Neural crest cell (in vitro differentiated cells): Measurements from ENCODE around the gene GPR62. TPM values are rescaled to one million over a fixed set of nuclear protein-coding genes. Genes with fewer than 3 reads are reported as not detected.

Experiments used
- DNase-seq: peaks from one replicate; pipeline ENCODE4 v3.0.0; 2021; ENCODE audit warnings: low read depth, mixed read lengths, low spot score
- H3K27ac Mint-ChIP-seq: one replicate; pipeline ENCODE4 v1.8.0; 2021; ENCODE audit warnings: mild to moderate bottlenecking, mixed read lengths; ENCODE audit not compliant: unreplicated experiment
- H3K27me3 Mint-ChIP-seq: 2 replicates; pipeline ENCODE4 v1.8.0; 2021; ENCODE audit warnings: low read depth, mild to moderate bottlenecking, mixed read lengths
- H3K36me3 Mint-ChIP-seq: 2 replicates; pipeline ENCODE4 v1.8.0; 2021; ENCODE audit warnings: low read depth, mild to moderate bottlenecking, mixed read lengths
- H3K4me1 Mint-ChIP-seq: 2 replicates; pipeline ENCODE4 v1.8.0; 2021; ENCODE audit warnings: mixed read lengths
- H3K4me3 Mint-ChIP-seq: one replicate; pipeline ENCODE4 v1.8.0; 2021; ENCODE audit warnings: mild to moderate bottlenecking, mixed read lengths
- H3K9me3 Mint-ChIP-seq: 2 replicates; pipeline ENCODE4 v1.8.0; 2021; ENCODE audit warnings: mixed read lengths
- CTCF ChIP-seq: fragments of 200-600 bp; sonication (generic); conservative IDR thresholded peaks from 2 replicates; pipeline ENCODE4 v1.5.0; 2021; ENCODE audit warnings: antibody characterized with exemption, mild to moderate bottlenecking
- total RNA-seq: library from RNA; stranded (reverse); gene quantifications from 2 replicates; pipeline ENCODE4 v1.2.1, GENCODE V29; 2021

Gene GPR62
- total RNA-seq, 1 donor from 2014 or later = 0.23 TPM

DNA sequence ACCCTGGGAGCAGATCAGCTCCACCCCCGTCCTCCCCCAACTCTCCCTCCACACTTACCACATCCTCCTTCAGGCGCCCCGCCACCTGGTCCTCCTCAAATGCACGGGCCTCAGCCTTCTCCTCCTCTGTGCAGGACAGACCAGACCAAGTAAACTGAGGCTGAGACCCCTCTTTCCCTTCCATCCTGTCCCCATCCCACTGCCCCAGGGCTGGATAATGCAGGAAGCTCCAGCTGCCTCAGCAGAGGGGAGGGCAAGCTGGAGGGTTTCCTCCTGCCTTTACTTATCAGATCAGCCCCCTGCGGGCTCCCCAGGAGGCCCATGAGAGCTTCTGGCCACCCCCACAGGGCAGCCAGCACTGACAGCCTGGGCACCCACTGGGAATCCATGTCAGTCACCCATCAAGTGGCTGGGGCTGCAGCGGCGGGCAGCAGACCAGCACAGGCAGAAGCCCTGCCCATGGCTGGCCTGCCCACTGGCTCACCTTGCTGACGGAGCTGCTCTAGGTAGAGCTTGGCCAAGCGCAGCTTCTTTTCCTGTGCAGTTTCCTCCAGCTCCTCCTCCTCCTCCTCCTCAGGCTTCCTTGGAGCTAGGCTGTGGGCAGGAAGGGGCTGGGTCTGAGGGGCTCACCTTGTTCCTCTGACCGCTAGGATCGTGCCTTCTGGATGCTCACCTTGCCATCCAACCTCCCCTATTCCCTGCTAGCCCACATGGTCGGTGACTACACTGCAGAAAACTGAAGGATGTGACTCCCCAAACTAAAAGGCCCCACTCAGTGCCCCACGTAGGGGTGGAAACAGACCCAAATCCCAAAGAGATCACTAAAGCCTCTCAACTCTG is 17.4 kb upstream of the GPR62 start:
- peak overlapping the region; percentile 55 for H3K4me3 Mint-ChIP-seq
- peaks cover 28% of the 10 kb centered on the region for H3K4me1 Mint-ChIP-seq
- no peaks in the 10 kb centered on the region for H3K27me3 Mint-ChIP-seq
- no peak overlapping the region for H3K27ac Mint-ChIP-seq
- no peak for TF ChIP-seq CTCF
- no peaks in the 10 kb centered on the region for H3K36me3 Mint-ChIP-seq
- H3K9me3 Mint-ChIP-seq = no peaks in the 10 kb centered on the region
- no peak for DNase-seq

DNA sequence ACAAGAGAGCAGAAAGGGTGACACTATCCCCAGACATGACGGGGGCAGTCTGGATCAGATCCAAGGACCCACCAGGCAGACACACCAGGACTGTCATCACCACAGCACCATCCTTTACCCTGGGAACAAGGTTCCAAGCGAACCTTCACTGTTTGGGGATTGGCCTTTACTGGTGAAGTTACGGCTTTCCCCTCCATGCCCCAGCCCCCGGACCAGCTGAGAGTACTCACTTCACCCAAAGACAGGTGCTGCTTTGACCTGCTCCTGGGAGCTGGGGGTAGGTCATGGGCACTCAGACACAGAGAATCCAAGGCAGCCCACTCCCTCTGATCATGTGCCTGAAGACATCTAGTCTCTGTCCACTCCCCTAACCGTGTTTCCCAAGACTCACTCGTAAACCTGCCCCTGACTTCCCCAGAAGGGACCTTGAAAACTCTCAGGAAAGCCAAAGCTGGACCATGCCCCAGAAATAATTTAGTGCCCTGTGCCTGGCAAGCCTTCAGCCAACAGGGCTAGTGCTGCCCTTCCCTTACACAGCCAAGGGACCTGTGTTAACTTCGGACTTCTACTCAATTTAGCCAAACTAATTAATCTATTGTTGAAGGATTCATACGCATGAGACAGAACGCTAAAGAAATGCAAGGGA is 16.3 kb upstream of the GPR62 start:
- Mint-ChIP-seq H3K4me3 (peak overlapping the region; percentile 95), H3K36me3 (no peaks in the 10 kb centered on the region), H3K27ac (no peak overlapping the region), H3K9me3 (no peaks in the 10 kb centered on the region), H3K4me1 (peaks cover 28% of the 10 kb centered on the region), H3K27me3 (no peaks in the 10 kb centered on the region)
- DNase-seq = no peak
- no peak for TF ChIP-seq CTCF

- peak overlapping the region; percentile 63 for H3K27ac Mint-ChIP-seq
These were observed 14.3 kb upstream of the GPR62 start for GRCh38 chr3:51940648-51941462.

GRCh38 chr3:51941463-51941797 is 13.8 kb upstream of the GPR62 start:
- Mint-ChIP-seq H3K27ac (peak overlapping the region; percentile 63), H3K9me3 (no peaks in the 10 kb centered on the region), H3K36me3 (no peaks in the 10 kb centered on the region), H3K4me3 (peak overlapping the region; percentile 95), H3K4me1 (peaks cover 28% of the 10 kb centered on the region), H3K27me3 (no peaks in the 10 kb centered on the region)
- no peak for TF ChIP-seq CTCF
- DNase-seq = no peak

More at GRCh38 chr3:51940648-51941462, 14.3 kb upstream of the GPR62 start:
- no peaks in the 10 kb centered on the region for H3K36me3 Mint-ChIP-seq
- H3K27me3 Mint-ChIP-seq = no peaks in the 10 kb centered on the region
- no peak for TF ChIP-seq CTCF
- DNase-seq = no peak
- H3K4me1 Mint-ChIP-seq = peaks cover 28% of the 10 kb centered on the region
- no peaks in the 10 kb centered on the region for H3K9me3 Mint-ChIP-seq
- H3K4me3 Mint-ChIP-seq = peak overlapping the region; percentile 95

GRCh38 chr3:51941798-51942602 is 13.2 kb upstream of the GPR62 start, which contains the start of the genes PARP3 and RRP9:
Gene PARP3 (plus strand): TSS chr3:51942363. CDS start chr3:51943356, 993 bp downstream.
Gene RRP9 (minus strand): TSS chr3:51941904. CDS start chr3:51941867, 37 bp downstream.
- DNase-seq = peak; percentile 99
- peaks cover 28% of the 10 kb centered on the region for H3K4me1 Mint-ChIP-seq

More at GRCh38 chr3:51941798-51942602, 13.2 kb upstream of the GPR62 start, which contains the start of the genes PARP3 and RRP9:
- H3K4me3 Mint-ChIP-seq = peak within 1 kb of the TSS; percentile 95
- no peaks in the 10 kb centered on the region for H3K36me3 Mint-ChIP-seq
- H3K9me3 Mint-ChIP-seq = no peaks in the 10 kb centered on the region
- H3K27me3 Mint-ChIP-seq = no peaks in the 10 kb centered on the region
- peak within 1 kb of the TSS; percentile 83 for H3K27ac Mint-ChIP-seq
- TF ChIP-seq CTCF = peak; percentile 100
